HG03354 (cell line): ENCODE results near the gene RREB1.
"Not testable (repeated sequence)": the region's sequence is repeated elsewhere in the genome, so short reads cannot be mapped to it uniquely, and the experiment has no call there.

Source experiments
- ATAC-seq: cut with Tn5 transposase; IDR thresholded peaks from one replicate; pipeline ENCODE4 v1.9.1; 2021; ENCODE audit warnings: mild to moderate bottlenecking; ENCODE audit not compliant: unreplicated experiment, poor library complexity, severe bottlenecking

Gene RREB1

GRCh38 chr6:7251646-7252260 is 144.0 kb downstream of the RREB1 start:
- ATAC-seq = no peak

- no peak for ATAC-seq
Measured at GRCh38 chr6:7252390-7252789, 144.6 kb downstream of the RREB1 start.

- ATAC-seq = no peak
Measured at GRCh38 chr6:7254980-7255835, 147.4 kb downstream of the RREB1 start.

- no peak for ATAC-seq
Measured at GRCh38 chr6:7255918-7256317, 148.2 kb downstream of the RREB1 start.

- no peak for ATAC-seq
Measured at GRCh38 chr6:7256785-7257184, 149.0 kb downstream of the RREB1 start.

- no peak for ATAC-seq
Measured at GRCh38 chr6:7257521-7258230, 149.9 kb downstream of the RREB1 start.

GRCh38 chr6:7258231-7258763 is 150.5 kb downstream of the RREB1 start:
- no peak for ATAC-seq

- no peak for ATAC-seq
Measured at GRCh38 chr6:7260291-7261031, 152.7 kb downstream of the RREB1 start.

- ATAC-seq = no peak
Measured at GRCh38 chr6:7261032-7261841, 153.5 kb downstream of the RREB1 start.

- no peak for ATAC-seq
Measured at GRCh38 chr6:7261852-7262461, 154.2 kb downstream of the RREB1 start.

- ATAC-seq = no peak
Measured at GRCh38 chr6:7262746-7263518, 155.2 kb downstream of the RREB1 start.

- ATAC-seq = not testable (repeated sequence)
Measured at GRCh38 chr6:7263519-7263805, 155.7 kb downstream of the RREB1 start.

- no peak for ATAC-seq
Measured at GRCh38 chr6:7264041-7264440, 156.3 kb downstream of the RREB1 start.

- no peak for ATAC-seq
Measured at GRCh38 chr6:7264686-7265384, 157.1 kb downstream of the RREB1 start.

- not testable (repeated sequence) for ATAC-seq
Measured at GRCh38 chr6:7265385-7265726, 157.6 kb downstream of the RREB1 start.

GRCh38 chr6:7267071-7267465 is 159.3 kb downstream of the RREB1 start:
- no peak for ATAC-seq

GRCh38 chr6:7267466-7268091 is 159.8 kb downstream of the RREB1 start:
- no peak for ATAC-seq
